ENCODE data around the gene KIF16B. TPM values are rescaled to one million over a fixed set of nuclear protein-coding genes. Genes with fewer than 3 reads are reported as not detected.
A peak's percentile ranks its signal among the peaks of the same experiment; 100 is the strongest.

The KIF16B gene
- total and polyA plus RNA-seq, 2 of the 13 experiments (the other 11 are each of a cell fraction or from before 2014, with no cell fraction given): 6.9 to 18.0 TPM

- TF ChIP-seq SNAPC4 (CRISPR knock-in tag; IDR thresholded peaks at IDR 0.05) (no peak), NFKBIZ (CRISPR knock-in tag; IDR thresholded peaks at IDR 0.05) (peak; percentile 60; the same call in 1 of the 2 replicates), ZNF337 (CRISPR knock-in tag; IDR thresholded peaks at IDR 0.05; ENCODE audit: borderline replicate concordance, low read depth) (no peak), PHF8 (CRISPR knock-in tag; IDR thresholded peaks at IDR 0.05) (0 out of 2 replicates have a peak, but pooled peaks have one; percentile 15), ZBTB34 (CRISPR knock-in tag; IDR thresholded peaks at IDR 0.05) (peak; percentile 81; the same call in 1 of the 2 replicates), CBX5 (CRISPR knock-in tag; IDR thresholded peaks at IDR 0.05; ENCODE audit: borderline replicate concordance) (no peak), ZNF432 (CRISPR knock-in tag; IDR thresholded peaks at IDR 0.05; ENCODE audit: borderline replicate concordance) (no peak), RBM39 (IDR thresholded peaks at IDR 0.05; ENCODE audit: low read depth, low read length, poor library complexity, severe bottlenecking) (no peak), ZNF367 (CRISPR knock-in tag; IDR thresholded peaks at IDR 0.05; ENCODE audit: borderline replicate concordance) (no peak), ZNF713 (CRISPR knock-in tag; IDR thresholded peaks at IDR 0.05) (no peak), ZNF3 (CRISPR knock-in tag; IDR thresholded peaks at IDR 0.05) (peak; percentile 68), ZBTB39 (CRISPR knock-in tag; IDR thresholded peaks at IDR 0.05) (no peak), CREB3 (CRISPR knock-in tag; IDR thresholded peaks at IDR 0.05) (no peak), ZBTB42 (CRISPR knock-in tag; IDR thresholded peaks at IDR 0.05) (no peak), ZNF747 (CRISPR knock-in tag; IDR thresholded peaks at IDR 0.05; ENCODE audit: borderline replicate concordance) (peak; percentile 64; the same call in 1 of the 2 replicates), ZNF441 (CRISPR knock-in tag; IDR thresholded peaks at IDR 0.05; ENCODE audit: borderline replicate concordance) (no peak), JUNB (CRISPR knock-in tag; IDR thresholded peaks at IDR 0.05; ENCODE audit: borderline replicate concordance) (no peak), CTCF (CRISPR knock-in tag; IDR thresholded peaks at IDR 0.05) (0 out of 2 replicates have a peak, but pooled peaks have one; percentile 3), CEBPG (CRISPR knock-in tag; IDR thresholded peaks at IDR 0.05) (peak; percentile 67)
These were observed 98.0 kb downstream of the KIF16B start (continued) for GRCh38 chr20:16475225-16475624.
